ENCODE results near the gene CLEC18B.
"Not testable (repeated sequence)": the region's sequence is repeated elsewhere in the genome, so short reads cannot be mapped to it uniquely, and the experiment has no call there.

The CLEC18B gene

GRCh38 chr16:74404148-74404933 is 16.9 kb downstream of the CLEC18B start:
- not testable (repeated sequence) for DNase-seq

- not testable (repeated sequence) for DNase-seq
These were observed 21.0 kb downstream of the CLEC18B start for GRCh38 chr16:74400238-74400637.

GRCh38 chr16:74398212-74398895 is 22.9 kb downstream of the CLEC18B start:
- not testable (repeated sequence) for DNase-seq

- not testable (repeated sequence) for DNase-seq
These were observed 24.7 kb downstream of the CLEC18B start for GRCh38 chr16:74396521-74397017.

GRCh38 chr16:74394604-74395003 is 26.7 kb downstream of the CLEC18B start:
- not testable (repeated sequence) for DNase-seq

- DNase-seq, result not testable (repeated sequence)
These were observed 27.1 kb downstream of the CLEC18B start for GRCh38 chr16:74394131-74394530.

- not testable (repeated sequence) for DNase-seq
These were observed 29.7 kb downstream of the CLEC18B start for GRCh38 chr16:74391454-74392050.

- DNase-seq, result not testable (repeated sequence)
These were observed 38.8 kb downstream of the CLEC18B start for GRCh38 chr16:74382339-74383034.

- not testable (repeated sequence) for DNase-seq
These were observed 47.5 kb downstream of the CLEC18B start for GRCh38 chr16:74373847-74374184.

- no peak for DNase-seq
These were observed 48.1 kb downstream of the CLEC18B start for GRCh38 chr16:74372953-74373846.

GRCh38 chr16:74372369-74372768 is 48.9 kb downstream of the CLEC18B start:
- DNase-seq, result no peak

- not testable (repeated sequence) for DNase-seq
These were observed 50.7 kb downstream of the CLEC18B start for GRCh38 chr16:74370338-74371135.

- peak; percentile 71 for DNase-seq
These were observed 53.0 kb downstream of the CLEC18B start for GRCh38 chr16:74368002-74368911.

GRCh38 chr16:74367469-74368001 is 53.7 kb downstream of the CLEC18B start:
- not testable (repeated sequence) for DNase-seq

GRCh38 chr16:74361646-74362610 is 59.4 kb downstream of the CLEC18B start:
- DNase-seq, result not testable (repeated sequence)

All from NCI-H1048 (cell line).